Measurements from ENCODE around the gene GFM2. TPM values are rescaled to one million over a fixed set of nuclear protein-coding genes. Genes with fewer than 3 reads are reported as not detected.

GFM2 gene
- total RNA-seq, 2 experiments from 2014 or later: 24.2 to 29.2 TPM

Other genes with a start within 250 kb of the GFM2 start
- gene ENC1, start 126.4 kb downstream of the GFM2 start, total RNA-seq: under 1 TPM; 0.50 to 0.55 TPM
- gene HEXB, start 81.9 kb downstream of the GFM2 start, total RNA-seq: 10 to 100 TPM; 53.1 to 62.9 TPM
- 100 to 1,000 TPM; 107 to 116 TPM for gene NSA2, start 132 bp upstream of the GFM2 start, total RNA-seq
- gene FAM169A, start 99.3 kb upstream of the GFM2 start, total RNA-seq: 1 to 10 TPM; 3.8 to 5.6 TPM